ENCODE measurements around the gene BTG4.

BTG4 gene

GRCh38 chr11:111476366-111476765, 35.8 kb downstream of the BTG4 start:
- TF ChIP-seq REST (IDR thresholded peaks at IDR 0.05; ENCODE audit: low read depth) (no peak), USF1 (IDR thresholded peaks at IDR 0.05) (no peak), YY1 (IDR thresholded peaks at IDR 0.05; ENCODE audit: low read depth) (no peak), MAX (IDR thresholded peaks at IDR 0.05) (no peak), RAD21 (IDR thresholded peaks at IDR 0.05; ENCODE audit: low read depth) (no peak), CEBPB (IDR thresholded peaks at IDR 0.05) (no peak), ZBTB7A (IDR thresholded peaks at IDR 0.05; ENCODE audit: low read depth) (no peak), EP300 (IDR thresholded peaks at IDR 0.05; ENCODE audit: borderline replicate concordance) (no peak)

GRCh38 chr11:111474432-111474831, 37.8 kb downstream of the BTG4 start:
- TF ChIP-seq YY1 (IDR thresholded peaks at IDR 0.05; ENCODE audit: low read depth) (no peak), NFIC (IDR thresholded peaks at IDR 0.05) (no peak), EP300 (IDR thresholded peaks at IDR 0.05; ENCODE audit: borderline replicate concordance) (no peak), EGR1 (IDR thresholded peaks at IDR 0.05) (no peak), ZBTB7A (IDR thresholded peaks at IDR 0.05; ENCODE audit: low read depth) (no peak), TCF12 (IDR thresholded peaks at IDR 0.05; ENCODE audit: low read depth) (no peak), FOXM1 (IDR thresholded peaks at IDR 0.05; ENCODE audit: borderline replicate concordance, low read depth) (no peak), RAD21 (IDR thresholded peaks at IDR 0.05; ENCODE audit: low read depth) (no peak), CREB1 (IDR thresholded peaks at IDR 0.05; ENCODE audit: low read depth) (no peak), TAF1 (IDR thresholded peaks at IDR 0.05; ENCODE audit: low read depth) (no peak)

- TF ChIP-seq CEBPB (IDR thresholded peaks at IDR 0.05) (no peak), ZBTB7A (IDR thresholded peaks at IDR 0.05; ENCODE audit: low read depth) (no peak), RAD21 (IDR thresholded peaks at IDR 0.05; ENCODE audit: low read depth) (no peak), EP300 (IDR thresholded peaks at IDR 0.05; ENCODE audit: borderline replicate concordance) (no peak), TEAD4 (IDR thresholded peaks at IDR 0.05) (no peak), REST (IDR thresholded peaks at IDR 0.05; ENCODE audit: low read depth) (no peak), TCF12 (IDR thresholded peaks at IDR 0.05; ENCODE audit: low read depth) (no peak), NFIC (IDR thresholded peaks at IDR 0.05) (no peak), TAF1 (IDR thresholded peaks at IDR 0.05; ENCODE audit: low read depth) (no peak), EGR1 (IDR thresholded peaks at IDR 0.05) (no peak), FOXM1 (IDR thresholded peaks at IDR 0.05; ENCODE audit: borderline replicate concordance, low read depth) (no peak), USF1 (IDR thresholded peaks at IDR 0.05) (no peak), CREB1 (IDR thresholded peaks at IDR 0.05; ENCODE audit: low read depth) (no peak), MAX (IDR thresholded peaks at IDR 0.05) (no peak), YY1 (IDR thresholded peaks at IDR 0.05; ENCODE audit: low read depth) (no peak)
Measured at GRCh38 chr11:111472228-111472627, 40.0 kb downstream of the BTG4 start.

GRCh38 chr11:111469200-111469599, 43.0 kb downstream of the BTG4 start:
- TF ChIP-seq CEBPB (IDR thresholded peaks at IDR 0.05) (no peak), REST (IDR thresholded peaks at IDR 0.05; ENCODE audit: low read depth) (no peak), FOXM1 (IDR thresholded peaks at IDR 0.05; ENCODE audit: borderline replicate concordance, low read depth) (no peak), YY1 (IDR thresholded peaks at IDR 0.05; ENCODE audit: low read depth) (no peak), TCF12 (IDR thresholded peaks at IDR 0.05; ENCODE audit: low read depth) (no peak), EGR1 (IDR thresholded peaks at IDR 0.05) (no peak)

GRCh38 chr11:111466615-111467014, 45.6 kb downstream of the BTG4 start:
- TF ChIP-seq ZBTB7A (IDR thresholded peaks at IDR 0.05; ENCODE audit: low read depth) (no peak), CEBPB (IDR thresholded peaks at IDR 0.05) (no peak), USF1 (IDR thresholded peaks at IDR 0.05) (no peak), YY1 (IDR thresholded peaks at IDR 0.05; ENCODE audit: low read depth) (no peak), RAD21 (IDR thresholded peaks at IDR 0.05; ENCODE audit: low read depth) (no peak), EP300 (IDR thresholded peaks at IDR 0.05; ENCODE audit: borderline replicate concordance) (no peak), FOXM1 (IDR thresholded peaks at IDR 0.05; ENCODE audit: borderline replicate concordance, low read depth) (no peak), NFIC (IDR thresholded peaks at IDR 0.05) (no peak), REST (IDR thresholded peaks at IDR 0.05; ENCODE audit: low read depth) (no peak), TAF1 (IDR thresholded peaks at IDR 0.05; ENCODE audit: low read depth) (no peak), TEAD4 (IDR thresholded peaks at IDR 0.05) (no peak), MAX (IDR thresholded peaks at IDR 0.05) (no peak), TCF12 (IDR thresholded peaks at IDR 0.05; ENCODE audit: low read depth) (no peak), CREB1 (IDR thresholded peaks at IDR 0.05; ENCODE audit: low read depth) (no peak), EGR1 (IDR thresholded peaks at IDR 0.05) (no peak)
